GM18498 (cell line): ENCODE measurements around the gene RRP12.

ENCODE experiments used
- ATAC-seq: cut with Tn5 transposase; IDR thresholded peaks from one replicate; pipeline ENCODE4 v1.9.1; 2021; ENCODE audit warnings: mild to moderate bottlenecking, moderate library complexity; ENCODE audit not compliant: unreplicated experiment

Gene RRP12

DNA sequence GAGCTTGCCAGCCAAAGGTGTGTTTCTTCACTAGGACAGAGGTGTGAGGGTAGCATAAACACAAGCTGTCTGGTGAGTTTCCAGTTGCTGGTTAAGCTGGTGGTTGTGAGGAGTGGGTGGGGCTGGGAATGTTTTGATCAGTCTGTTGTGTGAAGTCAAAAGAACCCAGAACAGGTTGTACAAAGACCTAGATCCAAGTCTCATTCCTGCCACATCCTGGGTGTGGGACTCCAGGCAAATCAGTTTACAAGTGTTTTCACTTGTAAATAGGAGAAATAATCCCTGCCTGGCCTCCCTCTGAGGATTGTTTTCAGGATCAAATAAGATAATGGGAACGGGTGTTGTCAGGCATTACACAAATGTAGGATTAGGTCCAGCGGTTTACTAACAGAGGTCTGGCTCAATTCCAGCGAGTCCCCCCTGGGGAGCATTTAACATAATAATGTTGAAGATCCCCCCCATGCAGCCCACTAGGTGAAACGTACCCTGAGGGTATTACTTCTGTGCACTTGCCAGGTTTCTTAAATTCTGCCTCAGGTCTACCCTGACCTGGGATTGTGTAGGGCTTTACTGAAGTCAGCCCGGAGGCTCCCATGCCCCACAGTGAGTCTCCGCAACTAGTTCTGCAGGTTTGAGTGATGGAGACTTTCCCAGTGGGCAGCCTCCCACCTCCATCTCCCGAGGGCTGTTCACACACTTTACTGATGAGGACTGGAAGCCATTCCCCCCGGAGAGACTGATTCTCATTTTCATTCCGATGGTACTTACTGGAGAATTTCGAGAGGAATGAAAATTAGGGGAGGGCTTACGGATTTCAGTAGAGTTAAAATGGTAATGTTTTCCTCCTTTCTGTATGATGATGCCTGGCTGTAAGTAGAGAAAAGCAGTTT lies 64.0 kb downstream of the RRP12 start:
- ATAC-seq, result no peak

DNA sequence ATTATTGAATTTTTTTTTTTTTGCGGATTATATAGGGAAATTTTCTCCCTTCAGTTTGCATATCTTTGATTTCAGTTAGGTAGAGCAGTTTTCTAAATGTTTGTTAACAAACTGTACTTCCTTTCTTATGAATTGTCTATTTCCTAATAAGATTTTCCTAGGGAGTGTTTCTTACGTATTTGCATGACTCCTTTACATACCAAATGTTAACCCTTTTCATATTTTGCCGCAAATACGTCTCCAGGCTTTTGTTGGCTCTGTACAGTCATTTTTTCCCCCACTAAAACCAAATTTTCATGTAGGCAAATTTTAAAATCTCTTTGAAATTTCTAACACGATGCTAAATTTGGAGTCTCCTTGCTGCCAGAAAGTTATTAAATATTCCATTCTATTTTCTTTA lies 64.7 kb downstream of the RRP12 start:
- ATAC-seq, result no peak

DNA sequence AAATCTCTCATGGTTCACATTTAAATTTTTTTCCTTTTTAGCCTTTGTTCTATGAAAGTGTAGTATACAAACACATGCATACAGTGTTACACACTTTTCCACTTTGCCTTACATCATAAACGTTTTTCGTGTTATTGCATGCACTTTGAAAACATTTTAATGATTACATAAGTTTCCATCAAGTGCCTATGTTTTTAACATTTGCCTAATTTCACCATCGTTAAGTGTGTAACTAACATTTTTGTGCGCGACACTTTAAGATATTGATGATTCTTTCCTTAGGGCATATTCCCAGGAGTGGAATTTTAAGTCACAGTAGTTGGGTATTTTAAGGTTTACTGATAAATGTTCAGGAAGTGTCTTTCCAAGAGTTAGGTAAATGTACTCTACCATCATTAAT lies 65.1 kb downstream of the RRP12 start:
- no peak for ATAC-seq

DNA sequence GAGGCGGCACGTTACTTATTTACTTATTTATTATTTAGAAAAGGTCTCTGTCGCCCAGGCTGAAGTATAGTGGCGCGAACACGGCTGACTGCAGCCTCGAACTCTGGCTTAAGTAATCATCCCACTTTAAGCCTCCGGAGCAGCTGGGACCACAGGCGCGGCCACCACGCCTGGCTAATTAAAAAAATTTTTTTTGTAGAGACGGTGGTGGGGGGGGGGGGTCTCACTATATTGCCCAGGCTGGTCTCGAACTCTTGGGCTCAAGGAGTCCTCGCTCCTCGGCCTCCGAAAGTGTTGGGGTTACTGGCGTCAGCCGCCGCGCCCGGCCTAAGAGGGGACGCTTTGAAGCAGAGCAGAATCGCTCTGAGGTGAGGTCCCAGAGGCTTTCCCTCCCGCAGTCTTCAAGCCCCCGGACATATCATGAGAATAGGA lies 65.9 kb downstream of the RRP12 start:
- no peak for ATAC-seq

DNA sequence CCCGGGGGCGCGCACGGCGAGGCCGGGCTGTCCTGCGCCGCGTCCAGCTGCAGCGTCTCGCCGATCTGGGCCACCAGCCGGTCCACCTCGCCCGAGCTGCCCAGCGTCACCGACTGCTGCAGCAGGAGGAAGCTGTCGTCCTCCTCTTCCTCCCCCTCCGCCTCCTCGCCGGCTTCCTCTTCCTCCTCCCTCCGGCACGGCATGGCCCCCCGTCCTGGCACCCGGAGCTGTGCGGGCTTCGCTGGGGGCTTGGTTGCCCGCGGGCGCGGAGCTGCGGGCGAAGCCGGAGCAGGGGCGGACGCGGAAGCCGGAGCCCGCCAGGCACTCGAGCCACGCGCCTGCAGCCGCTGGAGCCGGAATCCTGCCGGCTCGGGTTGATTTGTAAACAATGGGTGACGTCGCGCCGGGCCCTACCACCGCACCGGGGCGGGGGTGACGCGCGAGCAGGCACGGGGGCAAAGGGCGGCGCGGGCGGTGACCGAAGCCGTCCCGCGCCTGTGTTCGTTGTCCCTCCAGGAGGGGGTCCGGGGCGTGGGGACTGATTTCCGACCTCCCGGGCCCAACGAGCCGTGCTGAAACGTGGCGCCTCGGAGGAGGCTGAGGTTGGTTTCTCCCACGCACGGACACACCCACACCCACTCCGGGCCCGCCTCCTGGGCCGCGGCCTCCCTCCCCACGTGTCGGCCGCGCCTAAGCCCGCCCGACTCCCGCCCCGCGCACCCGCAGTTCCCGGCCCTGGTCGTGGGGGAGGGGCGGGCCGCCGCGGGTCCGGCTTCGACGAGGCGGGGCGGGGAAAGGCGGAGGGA lies 66.6 kb downstream of the RRP12 start, which contains the start of gene FRAT2:
TSS of gene FRAT2 (minus strand) at position 360 of the 806 bp plus-strand sequence. CDS start at position 203, 157 bp downstream.
- peak; percentile 91 for ATAC-seq

DNA sequence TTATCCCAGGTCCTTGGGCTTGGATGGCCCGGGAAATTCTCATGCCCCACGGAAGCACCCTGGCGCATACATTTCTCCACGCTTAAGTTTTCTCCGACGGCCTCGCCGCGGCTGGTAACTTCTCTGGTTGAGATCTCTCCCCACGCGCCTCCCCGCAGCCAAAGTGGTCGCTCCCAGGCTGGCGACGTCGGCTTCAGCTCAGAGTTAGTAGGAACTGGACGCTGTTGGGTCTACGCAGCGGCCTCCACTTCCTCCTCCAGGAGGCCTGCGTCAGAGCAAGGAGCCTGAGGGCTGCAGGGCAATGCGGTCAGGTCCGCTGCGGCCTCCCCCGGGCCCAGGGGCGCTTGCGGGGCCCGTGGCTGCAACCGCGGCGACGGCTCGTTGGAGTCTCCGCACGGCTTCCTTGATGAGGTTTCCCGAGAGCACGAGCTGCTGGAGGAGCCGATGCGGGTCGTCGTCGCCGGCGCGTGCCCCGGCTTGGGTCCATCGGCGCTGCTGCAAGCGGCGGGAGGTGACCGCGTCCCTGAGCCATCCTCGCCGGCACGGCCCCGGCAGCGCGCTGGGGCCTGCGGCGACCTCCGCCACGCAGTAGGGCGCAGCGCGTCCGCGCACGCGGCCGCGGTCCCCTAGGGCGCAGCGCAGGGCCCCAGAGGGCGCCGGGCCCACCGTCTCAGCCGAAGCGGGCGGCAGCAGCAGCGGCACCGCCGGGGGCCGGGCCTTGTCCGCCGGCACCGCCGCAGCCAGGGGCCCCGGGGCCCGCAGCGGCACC lies 67.4 kb downstream of the RRP12 start:
- ATAC-seq, result peak; percentile 25

DNA sequence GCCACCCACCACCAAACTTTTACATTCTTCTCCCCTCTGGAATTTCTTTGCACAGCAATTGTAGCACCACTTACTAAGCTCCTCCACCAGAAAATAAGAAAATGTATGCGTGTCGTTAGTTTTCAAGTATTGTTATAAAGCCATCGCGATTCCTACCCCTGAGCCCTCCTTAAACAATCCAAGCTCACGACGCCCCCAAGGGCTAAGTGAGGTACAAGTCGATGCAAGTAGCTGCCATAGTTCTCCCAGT lies 67.9 kb downstream of the RRP12 start:
- ATAC-seq, result no peak

DNA sequence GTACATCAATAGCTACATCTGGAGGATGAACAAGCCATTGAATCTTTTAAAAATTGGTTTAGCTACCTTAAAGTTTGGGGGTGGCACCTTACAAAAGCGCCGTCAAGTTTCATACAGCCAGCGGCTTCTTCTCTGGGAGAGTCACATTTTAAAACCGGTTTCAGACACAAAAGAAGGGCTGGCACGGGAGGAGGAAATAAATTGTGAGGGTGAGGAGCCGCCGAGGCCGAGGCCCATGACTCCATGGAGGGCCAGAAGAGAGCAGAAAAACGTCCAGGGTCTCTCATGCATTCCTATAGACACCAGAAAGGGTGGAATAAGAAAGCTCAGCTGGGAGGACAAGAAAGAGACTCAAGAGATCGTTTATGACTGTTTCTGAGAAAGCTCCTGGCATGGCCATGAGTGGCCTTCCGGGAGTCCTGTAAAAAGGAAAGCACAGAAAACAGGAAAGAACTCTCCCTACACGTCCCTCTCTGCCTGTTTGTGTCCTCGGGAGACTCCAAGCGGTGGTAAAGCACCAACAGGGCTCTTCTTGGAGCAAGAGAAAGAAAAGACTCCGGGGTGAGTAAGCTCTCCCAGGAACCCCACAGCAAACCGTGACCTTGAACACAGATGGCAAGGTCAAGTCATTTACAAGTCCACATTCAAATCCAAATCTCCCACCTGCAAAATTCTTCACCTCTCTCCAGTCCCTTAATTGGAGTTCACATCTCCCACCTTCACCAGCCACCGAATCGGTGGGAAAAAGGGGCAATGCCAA lies 68.4 kb downstream of the RRP12 start:
- ATAC-seq, result no peak

DNA sequence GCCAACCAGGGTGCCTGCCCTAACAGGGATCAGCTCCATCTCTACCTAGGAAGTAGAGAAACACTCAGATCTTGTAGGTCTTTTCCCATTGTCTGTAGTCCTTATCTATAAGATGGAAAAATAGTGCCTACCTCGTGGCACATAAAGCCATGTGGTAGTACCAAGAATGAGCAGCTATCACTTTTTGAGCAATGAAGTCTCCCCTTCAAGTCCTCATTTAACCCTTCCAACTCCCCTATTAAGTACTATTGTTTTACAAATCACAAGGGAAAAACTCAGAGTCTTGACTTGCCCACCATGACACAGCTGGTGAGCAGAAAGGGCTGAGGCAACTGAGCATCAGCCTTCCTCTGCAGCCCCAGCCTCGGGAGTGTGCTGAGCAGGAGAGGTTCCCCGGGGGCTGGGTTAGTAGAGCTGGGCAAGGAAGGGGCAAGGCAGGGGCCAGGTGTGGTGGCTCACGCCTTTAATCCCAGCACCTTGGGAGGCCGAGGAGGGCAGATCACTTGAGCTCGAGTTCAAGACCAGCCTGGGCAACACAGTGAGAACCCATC lies 69.9 kb downstream of the RRP12 start:
- ATAC-seq, result no peak

DNA sequence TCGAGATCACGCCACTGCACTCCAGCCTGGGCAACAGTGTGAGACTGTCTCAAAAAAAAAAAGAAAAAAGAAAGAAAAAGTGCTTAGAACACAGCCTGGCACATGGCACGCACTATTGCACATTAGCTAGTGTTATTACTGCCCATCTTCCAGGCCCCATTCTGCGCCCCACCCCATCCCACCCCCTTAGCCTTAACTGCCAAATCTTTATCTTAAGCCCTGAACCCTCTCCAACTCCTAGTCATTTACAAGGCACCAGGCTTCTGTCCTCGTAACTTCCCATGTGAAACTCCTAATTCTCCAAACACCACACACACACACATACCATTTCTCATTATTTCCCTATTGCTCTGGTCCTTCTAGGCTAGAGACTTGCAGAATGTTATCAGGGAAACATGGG lies 71.4 kb downstream of the RRP12 start:
- no peak for ATAC-seq

DNA sequence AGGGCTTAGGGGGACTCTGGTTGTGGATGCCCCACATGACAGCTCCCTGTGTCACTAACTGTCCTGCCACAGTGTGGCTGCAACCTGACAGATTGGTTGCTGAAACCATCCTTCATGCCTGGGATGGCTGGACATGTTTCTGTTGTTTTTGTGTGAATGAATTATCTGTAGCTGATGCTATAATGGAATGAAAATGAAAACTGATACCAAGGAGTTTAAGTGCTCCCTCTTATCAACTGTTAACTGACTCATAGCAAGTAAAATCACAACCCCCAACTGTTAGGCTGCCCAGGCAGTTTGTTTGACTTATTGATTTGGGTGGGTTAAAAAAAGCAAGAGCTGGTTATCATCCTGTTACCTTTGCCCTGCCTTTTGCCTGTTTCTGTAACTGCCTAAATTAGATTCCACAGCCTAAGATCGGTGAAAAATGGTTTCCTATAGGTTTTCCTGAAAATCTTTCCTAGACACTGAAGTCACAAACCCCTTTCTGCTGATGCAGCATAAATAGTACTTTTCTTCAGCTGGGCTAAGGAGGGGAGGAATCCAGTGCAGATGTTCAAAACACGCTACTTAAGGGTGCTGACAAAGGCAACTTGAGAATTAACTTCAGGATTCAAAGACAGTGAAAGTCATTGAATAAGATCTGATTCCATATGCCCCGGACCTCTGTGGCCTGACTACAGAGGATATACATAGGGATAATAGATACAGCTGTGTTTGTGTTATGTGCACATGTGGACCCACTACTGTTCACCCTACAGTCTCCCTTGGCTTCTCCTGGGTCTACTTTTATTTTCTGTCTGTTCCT lies 72.3 kb downstream of the RRP12 start:
- no peak for ATAC-seq

DNA sequence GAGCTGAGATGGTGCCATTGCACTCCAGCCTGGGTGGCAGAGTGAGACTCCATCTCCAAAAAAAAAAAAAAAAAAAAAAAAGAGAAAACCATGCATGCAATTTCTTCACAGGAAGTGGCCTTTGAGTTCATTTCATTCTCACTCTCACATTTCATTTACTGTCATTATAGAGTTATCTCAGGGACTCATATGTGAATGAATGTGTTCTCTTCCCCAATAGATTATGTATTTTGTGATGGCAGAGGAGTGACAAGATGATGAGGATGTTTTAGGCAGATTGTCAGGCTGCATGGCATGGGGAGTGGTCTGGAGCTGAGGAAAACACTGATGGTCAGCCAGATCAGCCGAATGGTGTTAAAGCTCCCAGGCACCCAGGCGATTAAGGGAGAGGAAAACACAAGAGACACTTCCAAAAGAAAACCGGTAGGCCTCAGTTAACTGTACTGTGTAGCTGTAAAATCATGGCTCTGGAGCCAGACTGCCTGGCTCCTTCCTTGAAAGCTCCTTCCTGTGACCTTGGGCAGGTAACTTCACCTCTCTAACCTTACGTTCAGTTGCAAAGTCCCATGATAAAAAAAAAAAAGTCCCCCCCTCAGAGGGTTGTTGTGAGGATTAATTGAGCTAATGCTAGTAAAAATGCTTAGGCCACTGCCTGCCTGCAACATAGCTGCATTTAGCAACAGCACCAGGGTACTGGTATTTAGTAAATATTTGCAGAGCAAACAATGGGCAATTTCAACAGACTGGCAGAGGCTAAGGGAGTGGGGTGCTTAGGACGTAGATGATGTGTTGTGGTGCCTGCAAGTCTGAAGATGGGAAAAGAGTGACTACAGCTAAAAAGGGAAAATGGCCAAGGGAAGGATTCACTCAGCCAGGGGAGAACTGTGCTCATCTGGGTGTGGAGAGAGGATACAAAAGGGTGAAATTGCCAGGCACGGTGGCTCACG lies 73.5 kb downstream of the RRP12 start:
- ATAC-seq, result no peak

DNA sequence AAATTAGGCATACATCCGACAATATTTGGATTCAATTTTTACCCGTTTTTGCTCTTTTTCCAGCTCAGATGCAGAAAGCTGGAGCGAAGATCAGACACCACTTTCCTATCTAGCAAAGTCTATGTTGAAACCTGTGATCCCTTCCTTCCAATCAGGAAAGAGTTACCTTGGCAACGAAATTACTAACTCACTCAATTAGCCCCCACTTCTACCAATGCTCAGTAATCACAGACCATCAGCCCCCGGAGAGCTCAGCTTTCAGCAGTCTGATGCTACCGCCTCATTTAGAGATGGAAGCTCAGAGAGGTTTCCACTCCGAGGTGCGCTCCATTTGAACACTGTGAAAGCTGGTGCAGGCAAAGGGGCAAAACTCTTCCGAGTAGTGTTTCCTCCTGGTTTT lies 75.4 kb downstream of the RRP12 start:
- ATAC-seq, result no peak

DNA sequence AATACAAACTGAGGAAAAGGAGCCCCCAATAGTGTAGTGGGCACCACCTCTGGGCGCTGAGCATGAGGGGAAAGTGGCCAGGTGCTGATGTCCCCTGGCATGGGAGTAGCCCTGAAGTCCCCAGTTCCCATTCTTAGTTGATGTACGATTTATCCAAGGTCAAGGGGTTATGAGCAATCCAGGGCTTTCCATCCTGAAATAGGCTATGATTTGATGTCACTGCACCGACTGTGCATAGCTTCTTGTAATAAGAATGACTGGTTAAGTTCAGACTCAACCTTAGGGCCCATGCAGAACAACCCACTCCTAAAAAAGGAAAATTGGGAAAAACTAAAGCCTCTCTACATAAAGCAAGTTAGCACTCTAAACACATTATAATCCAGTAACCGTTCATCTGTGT lies 77.6 kb downstream of the RRP12 start:
- no peak for ATAC-seq

DNA sequence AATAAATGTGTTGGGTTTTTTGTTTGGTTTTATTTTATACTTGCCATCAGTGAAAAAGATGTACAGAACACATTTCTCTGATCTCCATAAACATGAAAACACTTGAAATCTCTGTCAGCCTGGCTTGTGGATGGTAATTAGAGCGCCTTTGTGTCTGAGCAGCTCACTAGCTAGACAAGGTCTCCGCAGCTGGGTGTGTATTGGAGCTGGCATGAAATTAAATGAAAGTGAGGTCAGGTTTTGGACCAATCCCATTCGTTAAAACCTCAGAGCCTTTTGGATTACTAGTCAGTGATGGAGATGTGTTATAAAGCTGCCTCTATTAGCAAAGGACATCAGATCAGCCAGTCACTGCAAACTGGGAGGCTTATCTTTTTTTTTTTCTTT lies 79.3 kb downstream of the RRP12 start:
- ATAC-seq, result no peak

DNA sequence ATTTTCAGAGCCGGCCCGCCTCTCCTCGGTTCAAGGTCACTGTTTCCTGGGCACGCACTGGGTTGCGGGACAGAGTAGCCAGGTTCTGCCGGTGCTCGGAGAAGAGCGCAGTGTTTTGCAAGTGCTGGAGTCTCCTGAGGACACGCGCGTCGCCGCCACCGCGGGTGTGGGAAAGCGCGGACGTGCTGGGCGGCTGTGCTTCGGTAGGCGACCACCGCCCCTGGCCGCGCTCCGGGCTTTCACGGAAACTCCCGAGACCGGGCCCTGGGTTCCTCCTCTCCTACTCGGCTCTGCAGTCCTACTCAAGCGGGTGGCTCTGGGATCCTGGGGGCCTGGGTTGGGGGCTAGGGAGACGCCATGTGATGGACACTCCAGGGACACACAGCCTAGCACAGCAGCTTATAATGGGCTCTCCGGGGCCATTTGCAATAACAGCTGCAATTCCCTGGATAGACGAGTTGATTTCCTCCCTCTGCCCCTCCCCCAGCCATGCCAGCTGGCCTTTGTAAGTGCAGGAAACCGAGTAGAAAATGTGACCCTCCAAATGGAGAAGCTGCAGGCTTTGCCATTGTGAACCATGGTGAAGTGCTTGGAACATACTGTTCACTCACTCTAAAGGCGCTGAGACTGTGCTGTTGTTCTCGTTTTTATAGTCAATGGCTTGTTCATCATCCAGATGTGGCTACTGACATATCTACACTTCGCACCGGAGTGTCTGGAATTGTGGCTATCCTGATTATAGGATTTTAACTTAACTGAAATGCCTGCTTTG lies 79.9 kb downstream of the RRP12 start:
- ATAC-seq, result no peak

DNA sequence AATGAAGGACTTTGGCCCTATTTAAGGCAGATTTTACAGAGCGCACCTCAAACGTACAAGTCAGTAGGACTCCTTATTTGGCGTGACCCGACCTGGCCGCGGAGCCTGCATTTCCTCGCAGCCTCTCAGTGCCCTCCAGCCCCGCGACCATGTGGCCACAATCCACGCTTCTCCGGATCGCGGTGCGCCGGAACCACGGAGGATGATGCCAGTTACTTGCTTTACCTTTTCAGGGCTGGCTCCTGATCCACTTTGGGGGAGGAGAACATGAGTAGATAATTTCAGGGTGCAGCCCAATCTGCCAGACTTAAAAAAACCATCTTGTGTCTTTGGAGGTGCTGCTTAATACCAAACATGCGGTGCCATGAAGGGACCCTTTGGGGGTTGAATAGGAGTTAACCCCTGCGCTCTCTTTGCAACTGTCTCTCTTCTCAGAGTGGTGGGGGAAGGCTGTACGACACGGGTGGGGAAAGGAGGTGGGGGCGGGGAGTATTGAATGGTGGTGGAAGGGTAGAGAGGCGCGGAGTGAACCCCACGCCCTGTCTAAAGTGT lies 80.6 kb downstream of the RRP12 start:
- ATAC-seq, result no peak
